KG1 (cell line): Measurements from ENCODE around the gene KIF4B.
"Not testable (repeated sequence)": the region's sequence is repeated elsewhere in the genome, so short reads cannot be mapped to it uniquely, and the experiment has no call there.

Experiments used
- DNase-seq: peaks from one replicate; lab custom pipeline; 2025; lab: John Stamatoyannopoulos, UW

Gene KIF4B, protein sequence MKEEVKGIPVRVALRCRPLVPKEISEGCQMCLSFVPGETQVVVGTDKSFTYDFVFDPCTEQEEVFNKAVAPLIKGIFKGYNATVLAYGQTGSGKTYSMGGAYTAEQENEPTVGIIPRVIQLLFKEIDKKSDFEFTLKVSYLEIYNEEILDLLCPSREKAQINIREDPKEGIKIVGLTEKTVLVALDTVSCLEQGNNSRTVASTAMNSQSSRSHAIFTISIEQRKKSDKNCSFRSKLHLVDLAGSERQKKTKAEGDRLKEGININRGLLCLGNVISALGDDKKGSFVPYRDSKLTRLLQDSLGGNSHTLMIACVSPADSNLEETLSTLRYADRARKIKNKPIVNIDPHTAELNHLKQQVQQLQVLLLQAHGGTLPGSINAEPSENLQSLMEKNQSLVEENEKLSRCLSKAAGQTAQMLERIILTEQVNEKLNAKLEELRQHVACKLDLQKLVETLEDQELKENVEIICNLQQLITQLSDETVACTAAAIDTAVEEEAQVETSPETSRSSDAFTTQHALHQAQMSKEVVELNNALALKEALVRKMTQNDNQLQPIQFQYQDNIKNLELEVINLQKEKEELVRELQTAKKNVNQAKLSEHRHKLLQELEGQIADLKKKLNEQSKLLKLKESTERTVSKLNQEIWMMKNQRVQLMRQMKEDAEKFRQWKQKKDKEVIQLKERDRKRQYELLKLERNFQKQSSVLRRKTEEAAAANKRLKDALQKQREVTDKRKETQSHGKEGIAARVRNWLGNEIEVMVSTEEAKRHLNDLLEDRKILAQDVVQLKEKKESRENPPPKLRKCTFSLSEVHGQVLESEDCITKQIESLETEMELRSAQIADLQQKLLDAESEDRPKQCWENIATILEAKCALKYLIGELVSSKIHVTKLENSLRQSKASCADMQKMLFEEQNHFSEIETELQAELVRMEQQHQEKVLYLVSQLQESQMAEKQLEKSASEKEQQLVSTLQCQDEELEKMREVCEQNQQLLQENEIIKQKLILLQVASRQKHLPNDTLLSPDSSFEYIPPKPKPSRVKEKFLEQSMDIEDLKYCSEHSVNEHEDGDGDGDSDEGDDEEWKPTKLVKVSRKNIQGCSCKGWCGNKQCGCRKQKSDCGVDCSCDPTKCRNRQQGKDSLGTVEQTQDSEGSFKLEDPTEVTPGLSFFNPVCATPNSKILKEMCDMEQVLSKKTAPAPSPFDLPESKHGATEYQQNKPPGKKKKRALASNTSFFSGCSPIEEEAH

DNA sequence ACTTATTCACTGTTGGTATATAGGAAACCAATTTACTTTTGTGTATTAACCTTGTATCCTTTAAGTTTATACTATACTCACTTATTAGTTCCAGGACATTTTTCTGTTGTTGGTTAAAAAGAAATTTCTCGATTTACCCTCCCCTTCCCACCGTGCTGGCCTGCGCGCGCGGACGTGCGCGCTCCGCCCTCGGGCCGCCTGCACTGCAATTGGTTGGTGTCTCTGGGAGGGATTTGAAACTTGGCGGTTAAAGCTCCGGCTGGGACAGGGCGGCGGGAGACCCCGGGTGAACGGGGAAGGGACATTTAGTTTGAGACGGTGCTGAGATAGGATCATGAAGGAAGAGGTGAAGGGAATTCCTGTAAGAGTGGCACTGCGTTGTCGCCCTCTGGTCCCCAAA is at the start of gene KIF4B:
KIF4B (plus strand) TSS at position 230 of the 400 bp plus-strand sequence; CDS start at position 335, 105 bp downstream.
- no peak for DNase-seq

DNA sequence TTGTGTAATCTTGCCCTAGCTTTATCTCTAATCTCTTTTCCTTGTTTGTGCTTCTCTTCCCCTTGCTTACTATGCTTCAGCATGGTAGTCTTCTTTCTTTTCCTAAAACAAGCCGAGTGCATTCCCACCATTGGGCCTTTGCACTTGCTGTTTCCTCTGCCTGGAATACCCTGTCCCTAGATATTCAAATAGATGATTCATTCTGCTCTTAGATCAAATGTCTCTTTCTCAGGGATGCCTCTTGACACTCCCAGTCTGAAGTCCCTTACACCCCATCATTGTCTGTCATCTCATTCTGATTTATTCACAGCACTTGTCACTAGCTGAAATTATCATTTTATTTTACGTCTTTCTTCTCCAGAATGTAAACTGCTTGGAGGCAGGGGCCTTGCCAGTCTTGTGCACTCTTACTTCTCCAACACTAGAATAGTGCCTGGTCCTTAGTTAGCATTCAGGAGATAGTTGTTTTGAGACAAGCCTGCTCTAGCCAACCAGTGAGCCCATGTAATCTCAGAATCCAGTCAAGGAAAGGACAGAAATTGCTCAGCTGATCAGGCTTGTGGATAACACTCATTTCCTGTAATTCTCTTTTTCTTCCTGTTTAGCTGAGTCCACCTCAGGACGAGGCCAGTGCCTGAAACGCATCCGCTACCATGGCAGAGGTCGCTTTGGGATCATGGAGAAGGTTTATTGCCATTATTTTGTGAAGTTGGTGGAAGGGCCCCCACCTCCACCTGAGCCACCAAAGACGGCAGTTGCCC is 47.3 kb upstream of the KIF4B start:
- no peak for DNase-seq

DNA sequence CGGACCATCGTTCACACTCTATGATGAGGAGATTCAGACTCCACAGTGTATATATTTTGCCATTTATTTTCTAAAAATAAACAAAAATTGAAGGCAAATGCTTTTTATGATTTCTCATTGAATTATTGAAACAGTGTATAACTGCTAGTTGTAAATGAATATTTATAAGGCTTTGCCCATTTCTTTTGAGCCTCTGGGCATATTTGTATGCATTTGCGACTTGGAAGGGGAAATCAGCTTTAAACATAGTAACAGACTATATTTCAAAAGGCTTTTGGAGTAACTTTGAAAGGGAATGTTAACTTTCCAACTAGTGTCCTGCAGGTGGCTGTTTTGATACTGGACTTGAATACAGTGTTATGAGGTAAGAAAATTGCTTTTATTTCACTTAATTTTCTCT is 46.7 kb upstream of the KIF4B start:
- no peak for DNase-seq

DNA sequence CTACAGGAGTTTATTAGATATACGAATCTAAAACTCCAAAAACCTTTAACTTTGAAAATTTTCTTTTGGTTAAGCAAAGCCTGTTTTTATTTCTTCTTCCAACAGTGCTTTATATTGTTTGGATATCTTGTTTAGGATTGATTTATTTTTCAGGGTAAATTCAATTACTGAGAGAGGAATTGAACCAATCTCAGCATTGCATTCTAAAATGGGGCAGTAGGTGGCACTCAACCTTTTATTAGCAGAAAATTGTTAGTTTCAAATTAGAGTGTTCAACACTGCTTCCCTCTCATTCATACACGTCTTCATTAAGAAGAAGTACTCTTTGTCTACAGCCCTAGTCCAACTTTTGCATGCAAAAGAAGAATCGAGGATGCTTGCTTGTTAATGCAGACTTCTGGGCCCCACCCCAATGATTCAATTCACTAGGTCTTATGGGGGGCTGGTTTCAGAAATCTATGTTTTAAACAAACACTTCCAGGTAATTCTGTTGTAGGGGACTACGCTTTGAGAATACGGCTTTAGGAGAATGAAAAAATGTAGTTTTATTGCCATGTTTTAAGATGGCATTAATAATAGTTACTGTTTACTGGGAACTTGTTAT is 46.0 kb upstream of the KIF4B start:
- no peak for DNase-seq

DNA sequence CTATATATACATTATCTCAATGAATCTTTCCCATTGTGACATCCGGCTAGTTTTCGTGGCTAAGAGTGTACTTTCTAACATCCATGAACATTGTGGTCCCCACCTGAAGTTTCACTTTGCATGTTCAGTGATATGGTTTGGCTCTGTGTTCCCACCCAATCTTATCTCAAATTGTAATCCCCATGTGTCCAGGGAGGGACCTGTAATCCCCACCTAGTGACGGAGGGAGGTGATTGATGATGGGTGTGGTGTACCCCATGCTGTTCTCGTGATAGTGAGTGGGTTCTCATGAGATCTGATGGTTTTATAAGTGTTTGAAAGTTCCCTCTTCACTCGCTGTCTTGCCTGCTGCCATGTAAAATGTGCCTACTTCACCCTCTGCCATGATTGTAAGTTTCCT is 44.6 kb upstream of the KIF4B start:
- DNase-seq: no peak

DNA sequence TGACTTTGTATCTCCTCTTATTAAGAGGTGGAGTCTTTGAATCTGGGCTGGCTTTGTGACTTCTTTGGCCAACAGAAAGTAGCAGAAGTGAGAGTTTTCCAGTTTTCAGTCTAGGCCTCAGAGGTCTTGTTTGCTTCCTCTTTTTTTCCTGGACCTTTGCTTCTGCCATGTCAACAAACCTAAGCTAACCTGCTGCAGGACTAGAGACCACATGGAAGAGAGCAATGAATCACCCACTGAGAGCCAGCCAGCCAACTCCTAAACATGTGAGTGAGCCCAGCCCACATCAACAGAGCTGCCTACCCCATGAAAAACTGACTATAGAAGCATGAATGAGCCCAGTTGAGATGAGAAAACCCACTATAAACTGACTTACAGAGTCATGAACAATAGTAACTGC is 42.8 kb upstream of the KIF4B start:
- DNase-seq: no peak

DNA sequence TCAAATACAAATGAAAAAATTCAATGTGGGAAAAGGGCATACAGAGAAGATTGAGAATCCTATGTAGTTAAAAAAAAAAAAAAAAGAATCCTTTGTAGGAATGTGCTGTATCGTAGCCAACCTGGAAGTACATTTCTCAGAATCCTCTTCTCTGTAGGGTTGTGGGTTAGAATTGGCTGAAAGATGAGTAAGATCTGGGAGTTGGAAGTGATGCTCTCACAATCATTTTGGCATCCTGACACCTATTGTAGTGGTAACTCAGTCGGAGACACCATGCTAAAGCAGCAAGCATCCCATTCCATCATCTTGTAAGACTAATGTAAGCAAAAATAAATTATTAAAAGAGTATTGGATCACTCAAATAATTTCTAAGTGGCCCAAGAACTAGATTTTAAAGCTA is 42.1 kb upstream of the KIF4B start:
- no peak for DNase-seq

DNA sequence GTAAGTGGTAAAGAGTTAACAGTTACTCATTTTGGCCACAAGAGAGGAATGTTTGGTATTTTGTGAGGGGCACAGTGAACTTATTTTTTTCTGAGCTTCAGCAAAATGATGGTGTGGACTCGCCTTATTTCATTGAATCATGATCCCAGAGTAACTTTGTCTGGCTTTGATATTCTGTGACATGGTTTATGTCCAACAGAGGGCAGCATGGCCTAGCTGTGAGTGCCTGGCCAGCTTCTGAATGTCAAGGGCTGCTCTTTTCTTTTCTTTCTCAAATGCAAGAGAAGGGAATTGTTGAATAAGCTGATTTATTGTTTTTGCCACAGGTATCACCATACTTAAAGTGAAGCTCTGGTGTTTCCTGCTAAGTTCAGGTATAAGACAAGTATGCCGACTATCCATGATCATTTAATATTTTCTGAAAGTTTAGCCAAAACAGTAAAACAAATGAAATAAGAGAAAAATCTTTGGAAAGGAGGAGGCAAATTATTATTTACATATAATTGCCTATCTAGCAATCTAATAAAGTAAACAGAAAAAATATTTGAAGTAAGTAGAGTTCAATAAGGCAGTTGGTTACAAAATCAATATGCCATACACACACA is 41.0 kb upstream of the KIF4B start:
- no peak for DNase-seq

DNA sequence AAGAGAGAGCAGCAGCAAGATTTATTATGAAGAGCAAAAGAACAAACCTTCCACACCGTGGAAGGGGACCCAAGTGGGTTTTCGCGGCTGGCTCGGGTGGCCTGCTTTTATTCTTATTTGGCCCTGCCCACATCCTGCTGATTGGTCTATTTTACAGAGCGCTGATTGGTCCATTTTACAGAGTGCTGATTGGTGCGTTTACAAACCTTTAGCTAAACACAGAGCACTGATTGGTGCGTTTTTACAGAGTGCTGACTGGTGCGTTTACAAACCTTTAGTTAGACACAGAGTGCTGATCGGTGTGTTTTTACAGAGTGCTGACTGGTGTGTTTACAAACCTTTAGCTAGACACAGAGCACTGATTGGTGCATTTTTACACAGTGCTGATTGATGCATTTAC is 37.5 kb upstream of the KIF4B start:
- DNase-seq: not testable (repeated sequence)

DNA sequence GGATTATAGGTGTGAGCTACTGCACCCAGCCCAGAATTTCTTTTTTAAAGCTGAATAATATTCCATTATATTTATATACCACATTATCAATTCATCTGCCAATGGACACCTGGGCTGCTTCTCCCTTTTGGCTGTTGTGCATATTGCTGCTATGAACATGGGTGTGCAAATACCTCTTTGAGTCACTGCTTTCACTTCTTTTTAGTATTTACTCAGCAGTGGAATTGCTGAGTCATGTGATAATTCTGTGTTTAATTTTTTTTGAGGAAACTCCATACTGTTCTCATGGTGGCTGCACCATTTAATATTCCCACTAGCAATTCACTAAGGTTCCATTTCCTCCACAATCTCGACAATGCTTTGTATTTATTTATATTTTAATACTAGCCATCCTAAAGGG is 36.1 kb upstream of the KIF4B start:
- no peak for DNase-seq

DNA sequence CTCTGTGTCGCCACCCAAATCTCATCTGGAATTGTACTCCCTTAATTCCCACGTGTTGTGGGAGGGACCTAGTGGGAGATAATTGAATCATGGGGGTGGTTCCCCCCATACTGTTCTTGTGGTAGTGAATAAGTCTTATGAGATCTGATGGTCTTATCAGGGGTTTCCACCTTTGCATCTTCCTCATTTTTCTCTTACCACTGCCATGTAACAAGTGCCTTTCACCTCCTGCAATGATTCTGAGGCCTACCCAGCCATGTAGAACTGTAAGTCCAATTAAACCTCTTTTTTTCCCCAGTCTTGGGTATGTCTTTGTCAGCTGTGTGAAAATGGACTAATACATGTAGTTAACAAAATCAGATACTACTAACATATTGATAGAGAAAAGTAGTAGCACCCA is 35.3 kb upstream of the KIF4B start:
- DNase-seq: not testable (repeated sequence)

DNA sequence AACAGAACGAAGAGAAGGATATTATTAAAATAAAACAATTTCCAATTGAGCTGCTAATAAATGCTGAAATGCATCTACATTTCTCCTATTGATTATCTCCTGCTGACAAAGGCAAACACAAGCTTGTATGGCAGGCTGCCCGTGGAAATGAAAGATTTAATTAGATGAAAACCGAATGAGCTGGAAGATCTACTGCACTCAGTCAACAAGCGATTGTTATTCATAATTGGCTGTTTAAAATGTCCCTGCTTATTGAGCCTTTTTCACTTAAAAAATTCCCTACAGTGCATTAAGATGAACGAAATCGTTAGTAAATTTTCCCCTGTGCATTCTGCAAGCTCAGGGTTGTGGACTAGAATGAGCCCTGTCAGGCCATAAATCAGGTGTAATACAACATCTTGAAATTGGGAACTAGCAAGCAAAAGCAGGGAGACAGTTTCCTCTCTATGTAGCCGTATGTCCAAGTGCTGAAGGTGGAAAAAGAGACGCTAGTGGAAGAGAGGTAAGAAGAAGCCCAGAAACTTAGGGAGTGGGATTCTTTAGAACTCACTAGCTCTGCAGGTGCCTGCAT is 28.5 kb upstream of the KIF4B start:
- DNase-seq: no peak

DNA sequence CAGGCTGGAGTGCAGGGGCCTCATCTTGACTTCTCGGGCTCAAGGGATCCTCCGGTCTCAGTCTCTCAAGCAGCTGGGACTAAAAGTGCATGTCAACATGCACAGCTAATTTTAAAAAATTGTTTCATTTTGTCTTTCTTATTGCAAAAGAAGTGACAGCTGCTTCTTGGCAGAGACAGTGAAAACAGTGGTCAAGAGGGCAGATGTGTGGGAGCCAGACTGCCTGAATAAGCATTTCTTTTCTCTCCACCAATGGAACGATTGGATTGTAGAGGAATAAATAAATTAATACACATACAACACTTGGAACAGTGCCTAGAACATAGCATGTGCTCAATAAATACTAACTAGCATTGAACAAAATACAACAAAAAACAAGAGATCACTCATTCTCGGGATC is 27.4 kb upstream of the KIF4B start:
- no peak for DNase-seq

DNA sequence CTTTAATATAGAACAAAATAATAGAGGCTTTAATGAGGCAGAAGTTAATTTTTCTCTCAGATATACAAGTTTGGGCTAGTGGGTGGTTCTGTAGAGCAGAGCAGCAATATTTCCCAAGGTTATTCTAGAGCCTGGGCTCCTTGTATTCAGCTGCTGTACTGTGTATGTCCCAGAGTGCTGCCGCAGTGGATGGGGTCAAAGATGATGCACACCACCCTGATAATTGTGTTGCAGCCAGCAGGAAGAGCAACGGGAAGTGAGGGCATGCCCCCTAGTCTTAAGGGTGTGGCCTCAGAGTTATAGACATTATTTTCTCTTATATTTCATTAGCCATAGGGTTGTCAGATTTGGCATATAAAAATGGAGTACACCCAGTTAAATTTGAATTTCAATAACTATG is 23.9 kb upstream of the KIF4B start:
- DNase-seq: no peak

DNA sequence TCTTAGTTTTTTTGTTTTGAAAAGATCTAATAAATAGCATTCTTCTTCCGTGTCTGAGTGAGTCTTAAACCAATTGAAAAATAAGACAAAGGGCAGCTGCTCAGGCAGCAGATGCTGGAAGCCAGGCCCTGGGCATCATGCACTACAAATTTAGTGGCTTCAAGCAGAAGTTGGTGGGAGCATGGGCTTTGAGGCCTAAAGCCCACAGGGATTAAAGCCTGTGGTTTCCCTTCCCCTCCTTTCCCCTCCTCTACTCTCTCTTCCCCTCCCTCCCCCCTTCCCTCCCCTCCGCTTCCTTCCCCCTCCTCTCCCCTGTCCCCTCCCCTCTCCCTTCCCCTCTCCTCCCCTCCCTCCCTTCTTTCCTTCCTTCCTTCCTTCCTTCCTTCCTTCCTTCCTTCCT is 20.1 kb upstream of the KIF4B start:
- no peak for DNase-seq

DNA sequence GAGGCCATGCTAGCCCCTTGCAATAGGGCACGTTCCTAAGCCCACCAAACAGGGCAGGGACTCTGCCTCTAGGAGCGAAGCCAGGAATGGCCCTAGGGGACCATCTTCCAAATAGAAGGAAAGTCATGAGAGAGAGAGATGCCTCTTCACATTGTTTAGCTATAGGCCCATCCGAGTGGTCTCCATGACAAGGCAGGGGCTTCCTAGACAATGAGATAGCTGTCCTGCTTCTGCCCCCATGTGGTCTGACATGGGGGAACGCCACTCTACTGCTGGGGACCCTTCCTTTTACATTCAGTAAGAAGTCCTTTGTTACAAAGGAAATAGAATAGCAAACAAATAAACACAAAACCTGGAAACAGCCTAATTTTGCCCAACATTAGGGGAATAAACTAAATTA is 17.9 kb upstream of the KIF4B start:
- no peak for DNase-seq

DNA sequence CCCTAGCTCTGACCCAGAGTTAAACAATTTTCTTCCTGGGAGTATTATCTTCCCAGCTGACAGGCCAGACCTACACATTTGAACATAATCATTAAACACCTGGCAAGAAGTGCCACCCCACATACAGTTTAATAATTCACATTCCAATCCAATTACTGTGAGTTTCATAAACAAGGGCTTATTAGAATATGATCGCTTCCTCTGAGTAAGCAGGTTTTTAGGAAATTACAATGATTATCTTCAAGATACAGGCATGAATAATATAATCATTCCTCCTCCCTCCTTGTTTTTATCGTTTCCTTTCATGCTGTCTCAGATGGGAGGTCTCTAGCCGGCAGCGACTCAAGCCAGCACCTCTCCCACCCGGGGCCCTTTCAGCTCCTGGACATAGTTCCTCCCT is 15.8 kb upstream of the KIF4B start:
- DNase-seq: no peak

DNA sequence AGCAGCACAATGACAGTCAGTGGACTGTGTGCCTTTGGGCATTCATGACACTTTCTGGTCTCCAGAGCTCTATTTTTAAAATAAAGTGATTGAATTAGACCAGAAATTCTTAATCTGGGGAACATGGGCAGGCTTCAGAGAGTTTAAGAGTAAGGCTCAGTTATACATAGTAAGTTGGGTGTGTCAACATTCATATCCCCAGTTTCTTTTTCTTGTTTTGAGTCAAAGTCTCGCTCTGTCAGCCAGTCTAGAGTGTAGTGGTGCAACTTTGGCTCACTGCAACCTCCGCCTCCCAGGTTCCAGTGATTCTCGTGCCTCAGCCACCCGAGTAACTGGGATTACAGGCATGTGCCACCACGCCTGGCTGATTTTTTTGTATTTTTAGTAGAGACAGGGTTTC is 13.7 kb upstream of the KIF4B start:
- no peak for DNase-seq

DNA sequence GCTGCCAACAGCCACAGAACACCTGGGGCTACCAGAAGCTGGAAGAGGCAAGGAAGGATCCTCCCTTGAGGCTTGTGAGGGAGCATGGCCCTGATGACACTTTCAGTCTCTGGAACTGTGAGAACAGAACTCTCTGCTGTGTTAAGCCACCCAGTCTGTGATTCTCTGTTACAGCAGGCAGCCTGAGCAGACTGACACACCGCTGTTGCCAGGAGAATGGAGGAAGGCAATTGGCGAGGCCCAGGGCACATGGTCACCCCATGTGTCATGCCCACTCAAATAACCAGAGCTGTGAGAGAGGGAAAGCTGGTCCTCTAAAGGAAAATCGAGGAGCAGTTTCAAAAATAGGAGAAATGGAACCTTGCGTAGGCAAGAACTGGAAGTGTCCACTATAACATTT is 12.0 kb upstream of the KIF4B start:
- DNase-seq: no peak

DNA sequence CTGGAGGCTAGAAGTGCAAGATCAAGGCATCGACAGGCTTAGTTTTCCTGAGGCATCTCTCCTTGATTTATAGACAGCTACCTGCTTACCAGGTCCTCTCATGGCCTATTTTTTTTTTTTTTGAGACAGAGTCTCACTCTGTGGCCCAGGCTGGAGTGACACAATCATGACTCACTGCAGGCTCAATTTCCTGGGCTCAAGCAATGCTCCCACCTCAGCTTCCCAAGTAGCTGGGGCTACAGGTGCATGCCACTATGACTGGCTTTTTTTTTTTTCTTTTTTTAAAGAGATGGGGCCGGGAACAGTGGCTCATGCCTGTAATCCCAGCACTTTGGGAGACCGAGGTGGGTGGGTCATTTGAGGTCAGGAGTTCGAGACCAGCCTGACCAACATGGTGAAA is 10.8 kb upstream of the KIF4B start:
- not testable (repeated sequence) for DNase-seq
